Measurements from ENCODE around the gene MAGI3.

DNA sequence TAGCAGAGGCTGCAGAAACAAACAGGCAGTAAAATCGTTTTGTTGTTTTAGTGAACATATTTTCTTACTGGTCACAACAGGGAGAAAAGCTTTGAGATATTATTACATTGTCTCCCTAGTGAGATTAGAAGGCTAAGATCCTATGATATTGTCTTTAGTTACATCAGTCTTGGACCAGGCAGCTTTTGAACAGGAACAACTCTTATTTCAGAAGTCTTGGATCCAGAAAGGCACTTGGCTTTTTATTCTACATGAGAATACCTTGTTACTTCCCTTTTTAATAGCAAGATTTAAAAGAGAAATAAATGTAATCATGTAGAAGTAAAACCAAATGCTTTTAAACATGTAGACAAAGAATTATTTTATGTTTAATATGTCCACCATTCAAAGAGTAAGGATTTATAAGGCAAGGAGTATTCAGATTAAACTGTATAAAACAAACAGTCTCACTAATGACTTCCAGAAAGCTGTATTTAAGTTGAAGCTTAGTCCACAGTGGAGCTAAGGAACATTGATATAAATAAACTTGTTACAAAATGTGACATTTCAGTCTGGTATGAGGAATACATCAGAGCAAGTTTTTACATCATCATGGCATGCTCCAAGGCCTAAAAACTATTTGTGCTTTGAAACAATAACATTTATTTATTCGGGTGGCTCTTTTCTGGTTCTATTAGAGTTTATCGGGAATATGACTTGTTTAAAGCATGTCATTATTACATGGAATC is 296.7 kb downstream of the MAGI3 start:
- TF ChIP-seq, protein P1, sequence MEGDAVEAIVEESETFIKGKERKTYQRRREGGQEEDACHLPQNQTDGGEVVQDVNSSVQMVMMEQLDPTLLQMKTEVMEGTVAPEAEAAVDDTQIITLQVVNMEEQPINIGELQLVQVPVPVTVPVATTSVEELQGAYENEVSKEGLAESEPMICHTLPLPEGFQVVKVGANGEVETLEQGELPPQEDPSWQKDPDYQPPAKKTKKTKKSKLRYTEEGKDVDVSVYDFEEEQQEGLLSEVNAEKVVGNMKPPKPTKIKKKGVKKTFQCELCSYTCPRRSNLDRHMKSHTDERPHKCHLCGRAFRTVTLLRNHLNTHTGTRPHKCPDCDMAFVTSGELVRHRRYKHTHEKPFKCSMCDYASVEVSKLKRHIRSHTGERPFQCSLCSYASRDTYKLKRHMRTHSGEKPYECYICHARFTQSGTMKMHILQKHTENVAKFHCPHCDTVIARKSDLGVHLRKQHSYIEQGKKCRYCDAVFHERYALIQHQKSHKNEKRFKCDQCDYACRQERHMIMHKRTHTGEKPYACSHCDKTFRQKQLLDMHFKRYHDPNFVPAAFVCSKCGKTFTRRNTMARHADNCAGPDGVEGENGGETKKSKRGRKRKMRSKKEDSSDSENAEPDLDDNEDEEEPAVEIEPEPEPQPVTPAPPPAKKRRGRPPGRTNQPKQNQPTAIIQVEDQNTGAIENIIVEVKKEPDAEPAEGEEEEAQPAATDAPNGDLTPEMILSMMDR (IDR thresholded peaks at IDR 0.05) = no peak
- no peak for TF ChIP-seq EP300 (IDR thresholded peaks at IDR 0.05; ENCODE audit: low read depth)
